ENCODE data around the gene KRT9. TPM values are rescaled to one million over a fixed set of nuclear protein-coding genes. Genes with fewer than 3 reads are reported as not detected.
"Not testable (repeated sequence)": the region's sequence is repeated elsewhere in the genome, so short reads cannot be mapped to it uniquely, and the experiment has no call there.

The KRT9 gene
- total RNA-seq, 1 experiment from 2014 or later: not detected

GRCh38 chr17:41613277-41614082, 41.6 kb upstream of the KRT9 start:
- Histone ChIP-seq H3K27ac (ENCODE audit: low read depth, low read length, poor library complexity, severe bottlenecking) (no peak overlapping the region), H3K4me3 (ENCODE audit: low read depth, low read length, poor library complexity, severe bottlenecking) (no peak overlapping the region), H3K27me3 (replicated peaks; ENCODE audit: insufficient read depth, low read depth, low read length, poor library complexity) (no peaks in the 10 kb centered on the region), H3K4me1 (ENCODE audit: insufficient read depth, low read length, poor library complexity, severe bottlenecking) (no peaks in the 10 kb centered on the region), H3K36me3 (ENCODE audit: insufficient read depth, low read length, poor library complexity, severe bottlenecking) (no peaks in the 10 kb centered on the region), H3K9me3 (ENCODE audit: low read depth, low read length, poor library complexity, severe bottlenecking) (no peaks in the 10 kb centered on the region)
- DNase-seq (ENCODE audit: low spot score): no peak
- ChIA-PET CTCF (no interaction called here), POLR2A (ENCODE audit: low non-redundant PET) (no interaction called here)
- BruUV-seq (replicated peaks): no TSS peak
- intact Hi-C loops (cut with micrococcal nuclease; ENCODE audit: unreplicated experiment): no loop called here
- TF ChIP-seq CTCF (conservative IDR thresholded peaks at IDR 0.05; ENCODE audit: low read depth, low read length) (no peak), EZH2 (IDR thresholded peaks at IDR 0.05; ENCODE audit: borderline replicate concordance, low read depth, low read length, poor library complexity, severe bottlenecking) (no peak)

- intact Hi-C loops (cut with micrococcal nuclease; ENCODE audit: unreplicated experiment); H3K27ac ChIP-seq (ENCODE audit: low read depth, low read length, poor library complexity, severe bottlenecking); CTCF ChIA-PET; H3K36me3 ChIP-seq (ENCODE audit: insufficient read depth, low read length, poor library complexity, severe bottlenecking); H3K27me3 ChIP-seq (replicated peaks; ENCODE audit: insufficient read depth, low read depth, low read length, poor library complexity); DNase-seq (ENCODE audit: low spot score); H3K4me1 ChIP-seq (ENCODE audit: insufficient read depth, low read length, poor library complexity, severe bottlenecking); H3K4me3 ChIP-seq (ENCODE audit: low read depth, low read length, poor library complexity, severe bottlenecking); BruUV-seq (replicated peaks); POLR2A ChIA-PET (ENCODE audit: low non-redundant PET); H3K9me3 ChIP-seq (ENCODE audit: low read depth, low read length, poor library complexity, severe bottlenecking): not testable (repeated sequence)
Measured at GRCh38 chr17:41612376-41613160, 40.7 kb upstream of the KRT9 start, which contains the start of gene KRT16. TSS of gene KRT16 (minus strand) at chr17:41612767. CDS start at chr17:41612688, 79 bp downstream.

GRCh38 chr17:41610965-41611640, 39.2 kb upstream of the KRT9 start:
- H3K4me3 ChIP-seq (ENCODE audit: low read depth, low read length, poor library complexity, severe bottlenecking): no peak overlapping the region
- DNase-seq (ENCODE audit: low spot score): no peak
- no peaks in the 10 kb centered on the region for H3K36me3 ChIP-seq (ENCODE audit: insufficient read depth, low read length, poor library complexity, severe bottlenecking)
- H3K27me3 ChIP-seq (replicated peaks; ENCODE audit: insufficient read depth, low read depth, low read length, poor library complexity): no peaks in the 10 kb centered on the region
- CTCF ChIA-PET: no interaction called here
- POLR2A ChIA-PET (ENCODE audit: low non-redundant PET): no interaction called here
- no TSS peak for BruUV-seq (replicated peaks)
- H3K9me3 ChIP-seq (ENCODE audit: low read depth, low read length, poor library complexity, severe bottlenecking): no peaks in the 10 kb centered on the region
- no peaks in the 10 kb centered on the region for H3K4me1 ChIP-seq (ENCODE audit: insufficient read depth, low read length, poor library complexity, severe bottlenecking)
- TF ChIP-seq EZH2 (IDR thresholded peaks at IDR 0.05; ENCODE audit: borderline replicate concordance, low read depth, low read length, poor library complexity, severe bottlenecking) (no peak), CTCF (conservative IDR thresholded peaks at IDR 0.05; ENCODE audit: low read depth, low read length) (no peak)
- intact Hi-C loops (cut with micrococcal nuclease; ENCODE audit: unreplicated experiment): no loop called here
- H3K27ac ChIP-seq (ENCODE audit: low read depth, low read length, poor library complexity, severe bottlenecking): no peak overlapping the region

GRCh38 chr17:41610061-41610517, 38.2 kb upstream of the KRT9 start:
- H3K27ac ChIP-seq (ENCODE audit: low read depth, low read length, poor library complexity, severe bottlenecking); intact Hi-C loops (cut with micrococcal nuclease; ENCODE audit: unreplicated experiment); H3K9me3 ChIP-seq (ENCODE audit: low read depth, low read length, poor library complexity, severe bottlenecking); H3K4me3 ChIP-seq (ENCODE audit: low read depth, low read length, poor library complexity, severe bottlenecking); POLR2A ChIA-PET (ENCODE audit: low non-redundant PET); H3K36me3 ChIP-seq (ENCODE audit: insufficient read depth, low read length, poor library complexity, severe bottlenecking); H3K4me1 ChIP-seq (ENCODE audit: insufficient read depth, low read length, poor library complexity, severe bottlenecking); BruUV-seq (replicated peaks); H3K27me3 ChIP-seq (replicated peaks; ENCODE audit: insufficient read depth, low read depth, low read length, poor library complexity); DNase-seq (ENCODE audit: low spot score): not testable (repeated sequence)
- CTCF ChIA-PET: interaction anchor here (0.7 kb wide), 1 partner anchor 64 kb away, joined by 3 read pairs; no protein-coding TSS in a partner anchor

- H3K27me3 ChIP-seq (replicated peaks; ENCODE audit: insufficient read depth, low read depth, low read length, poor library complexity); DNase-seq (ENCODE audit: low spot score); H3K27ac ChIP-seq (ENCODE audit: low read depth, low read length, poor library complexity, severe bottlenecking); H3K36me3 ChIP-seq (ENCODE audit: insufficient read depth, low read length, poor library complexity, severe bottlenecking); H3K4me3 ChIP-seq (ENCODE audit: low read depth, low read length, poor library complexity, severe bottlenecking); intact Hi-C loops (cut with micrococcal nuclease; ENCODE audit: unreplicated experiment); H3K9me3 ChIP-seq (ENCODE audit: low read depth, low read length, poor library complexity, severe bottlenecking); H3K4me1 ChIP-seq (ENCODE audit: insufficient read depth, low read length, poor library complexity, severe bottlenecking); POLR2A ChIA-PET (ENCODE audit: low non-redundant PET); CTCF ChIA-PET; BruUV-seq (replicated peaks): not testable (repeated sequence)
Measured at GRCh38 chr17:41606930-41607329, 35.1 kb upstream of the KRT9 start.
